CD4-positive, alpha-beta memory T cell (primary cell): ENCODE results near the gene FMN1. TPM values are rescaled to one million over a fixed set of nuclear protein-coding genes. Genes with fewer than 3 reads are reported as not detected.
A peak's percentile ranks its signal among the peaks of the same experiment; 100 is the strongest.

Experiments used
- CTCF ChIA-PET: fragments of 350-600 bp; sonication (Branson Sonifier 250); formaldehyde crosslinking; loops from one replicate; lab custom pipeline; 2021; ENCODE audit warnings: inconsistent platforms; ENCODE audit not compliant: partially characterized antibody; lab: Charles Lee
- POLR2A ChIA-PET: fragments of 350-600 bp; sonication (Branson Sonifier 250); formaldehyde crosslinking; loops from one replicate; lab custom pipeline; 2021; ENCODE audit not compliant: partially characterized antibody; lab: Charles Lee
- DNase-seq, 5 donors: peaks; one replicate each; pipeline versions ENCODE4 v3.0.0 to v3.0.0-alpha.2; 2020 to 2022; ENCODE audit warnings: mixed read lengths in 1 of 5
- H3K27ac ChIP-seq: one replicate; pipeline ENCODE4 v1.7.0; 2013; ENCODE audit warnings: low read depth, low read length
- H3K27me3 ChIP-seq: 2 replicates; pipeline ENCODE4 v1.7.0; 2013; ENCODE audit warnings: mild to moderate bottlenecking, low read length, moderate library complexity; ENCODE audit not compliant: insufficient read depth
- H3K36me3 ChIP-seq: 2 replicates; pipeline ENCODE4 v1.7.0; 2013; ENCODE audit warnings: mild to moderate bottlenecking, low read length, moderate library complexity; ENCODE audit not compliant: insufficient read depth
- H3K4me1 ChIP-seq: 2 replicates; pipeline ENCODE4 v1.7.0; 2013; ENCODE audit warnings: mild to moderate bottlenecking, low read length, moderate library complexity; ENCODE audit not compliant: insufficient read depth
- H3K4me3 ChIP-seq, 2 donors: one replicate each; pipeline ENCODE4 v1.7.0; 2013; ENCODE audit warnings: low read length in 2 of 2, mild to moderate bottlenecking in 1 of 2
- H3K9me3 ChIP-seq, 2 donors: one replicate each; pipeline ENCODE4 v1.7.0; 2013; ENCODE audit warnings: low read length in 2 of 2, control low read depth in 1 of 2; ENCODE audit not compliant: control insufficient read depth in 1 of 2
- H3K27ac Mint-ChIP-seq, 7 donors: one replicate each; pipeline ENCODE4 v1.8.0; 2020 to 2021; ENCODE audit warnings: mixed read lengths in 7 of 7, mild to moderate bottlenecking in 6 of 7, inconsistent platforms in 3 of 7, moderate library complexity in 3 of 7
- H3K27me3 Mint-ChIP-seq, 2 donors: one replicate each; pipeline ENCODE4 v1.8.0; 2020 to 2021; ENCODE audit warnings: mixed read lengths in 2 of 2
- H3K36me3 Mint-ChIP-seq, 2 donors: one replicate each; pipeline ENCODE4 v1.8.0; 2020 to 2021; ENCODE audit warnings: mixed read lengths in 2 of 2, inconsistent platforms in 1 of 2, mild to moderate bottlenecking in 1 of 2
- H3K4me1 Mint-ChIP-seq, 4 donors: one replicate each; pipeline ENCODE4 v1.8.0; 2020 to 2021; ENCODE audit warnings: mixed read lengths in 4 of 4, mild to moderate bottlenecking in 1 of 4
- H3K4me3 Mint-ChIP-seq, 8 donors: one replicate each; pipeline ENCODE4 v1.8.0; 2020 to 2021; ENCODE audit warnings: mixed read lengths in 8 of 8, mild to moderate bottlenecking in 7 of 8, moderate library complexity in 6 of 8, inconsistent platforms in 3 of 8
- H3K9me3 Mint-ChIP-seq, 8 donors: one replicate each; pipeline ENCODE4 v1.8.0; 2020 to 2021; ENCODE audit warnings: mixed read lengths in 8 of 8, mild to moderate bottlenecking in 5 of 8, inconsistent platforms in 3 of 8, moderate library complexity in 1 of 8
- intact Hi-C: fragments of 100-400 bp; cut with micrococcal nuclease; formaldehyde crosslinking; loops from one replicate; pipeline ENCODE4 v1.15.1; 2023
- polyA plus RNA-seq, 2 donors: library from polyadenylated mRNA; unstranded; fragments of 300-500 nt; fragmentation: Illumina TruSeq; gene quantifications; one replicate each; pipeline ENCODE4 v1.2.3, GENCODE V29; 2021
- total RNA-seq, 2 experiments: library from RNA; stranded (reverse); gene quantifications; one replicate each; pipeline ENCODE4 v1.2.3, GENCODE V29; 2021

FMN1 gene
- total and polyA plus RNA-seq, 4 experiments from 2014 or later, result 0.02 to 0.84 (median 0.38) TPM

- Mint-ChIP-seq H3K27ac (no peak overlapping the region), H3K9me3 (peaks cover 0 to 3% (median 0%) of the 10 kb centered on the region in 8 donors), H3K4me3 (no peak overlapping the region), H3K36me3 (no peaks in the 10 kb centered on the region), H3K4me1 (peaks cover 7 to 14% (median 9%) of the 10 kb centered on the region in 4 donors), H3K27me3 (peaks cover 2 to 6% of the 10 kb centered on the region in 2 donors)
- Histone ChIP-seq H3K9me3 (no peaks in the 10 kb centered on the region), H3K36me3 (no peaks in the 10 kb centered on the region), H3K4me3 (no peak overlapping the region), H3K27me3 (no peaks in the 10 kb centered on the region), H3K4me1 (peaks cover 8% of the 10 kb centered on the region), H3K27ac (no peak overlapping the region)
- CTCF ChIA-PET, result no interaction called here
- intact Hi-C loops, result no loop called here
- POLR2A ChIA-PET, result no interaction called here
- DNase-seq, result no peak
Measured at GRCh38 chr15:33146051-33146450, 48.5 kb downstream of the FMN1 start.

DNA sequence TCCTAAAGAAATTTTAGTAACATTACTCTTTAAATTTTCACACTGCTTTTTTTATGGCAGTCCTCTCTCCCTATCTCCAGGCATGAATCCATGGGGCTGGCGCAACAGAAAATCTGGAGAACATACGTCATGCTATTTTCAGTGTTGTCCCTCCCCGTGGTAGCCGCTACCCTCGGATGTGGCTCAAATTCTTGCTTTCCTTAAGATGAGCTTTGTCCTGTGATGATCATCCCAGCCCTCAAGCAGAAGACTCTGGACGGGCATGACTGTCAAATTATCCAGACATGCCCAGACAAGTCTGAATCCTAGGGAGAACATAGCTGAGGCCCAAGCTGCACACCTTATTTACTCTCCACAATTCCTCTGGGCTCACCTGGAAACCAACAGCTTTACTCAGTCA lies 49.1 kb downstream of the FMN1 start:
- no peak for DNase-seq
- Histone ChIP-seq H3K27me3 (no peaks in the 10 kb centered on the region), H3K9me3 (no peaks in the 10 kb centered on the region), H3K4me3 (no peak overlapping the region), H3K4me1 (peaks cover 8% of the 10 kb centered on the region), H3K36me3 (no peaks in the 10 kb centered on the region), H3K27ac (no peak overlapping the region)
- peaks cover 0 to 3% (median 0%) of the 10 kb centered on the region in 8 donors for H3K9me3 Mint-ChIP-seq
- H3K4me3 Mint-ChIP-seq, result no peak overlapping the region
- ChIA-PET CTCF (no interaction called here), POLR2A (no interaction called here)
- H3K4me1 Mint-ChIP-seq, result peaks cover 7 to 11% (median 9%) of the 10 kb centered on the region in 4 donors
- no peaks in the 10 kb centered on the region for H3K36me3 Mint-ChIP-seq
- intact Hi-C loops, result no loop called here
- no peak overlapping the region for H3K27ac Mint-ChIP-seq
- peaks cover 2 to 3% of the 10 kb centered on the region in 2 donors for H3K27me3 Mint-ChIP-seq

GRCh38 chr15:33142708-33143107 lies 51.8 kb downstream of the FMN1 start:
- H3K36me3 Mint-ChIP-seq, result no peaks in the 10 kb centered on the region
- ChIA-PET POLR2A (no interaction called here), CTCF (no interaction called here)
- Histone ChIP-seq H3K4me1 (no peaks in the 10 kb centered on the region), H3K9me3 (no peaks in the 10 kb centered on the region), H3K27ac (no peak overlapping the region), H3K4me3 (no peak overlapping the region), H3K36me3 (no peaks in the 10 kb centered on the region), H3K27me3 (no peaks in the 10 kb centered on the region)
- intact Hi-C loops, result no loop called here
- DNase-seq, result no peak
- no peaks in the 10 kb centered on the region for H3K4me1 Mint-ChIP-seq
- H3K9me3 Mint-ChIP-seq, result peaks cover 0 to 3% (median 0%) of the 10 kb centered on the region in 8 donors
- peaks cover 0 to 2% of the 10 kb centered on the region in 2 donors for H3K27me3 Mint-ChIP-seq
- H3K4me3 Mint-ChIP-seq, result no peak overlapping the region
- peak overlapping the region in 1 of 7 donors; percentile 29 for H3K27ac Mint-ChIP-seq

GRCh38 chr15:33138000-33138399 lies 56.5 kb downstream of the FMN1 start:
- Mint-ChIP-seq H3K4me3 (no peak overlapping the region), H3K27me3 (peaks cover 0 to 2% of the 10 kb centered on the region in 2 donors), H3K9me3 (peaks cover 0 to 2% (median 0%) of the 10 kb centered on the region in 8 donors), H3K27ac (no peak overlapping the region), H3K4me1 (no peaks in the 10 kb centered on the region), H3K36me3 (no peaks in the 10 kb centered on the region)
- no peaks in the 10 kb centered on the region for H3K4me1 ChIP-seq
- DNase-seq, result no peak
- no peak overlapping the region for H3K27ac ChIP-seq
- ChIA-PET POLR2A (no interaction called here), CTCF (no interaction called here)
- intact Hi-C loops, result no loop called here
- H3K36me3 ChIP-seq, result no peaks in the 10 kb centered on the region
- H3K27me3 ChIP-seq, result no peaks in the 10 kb centered on the region
- H3K9me3 ChIP-seq, result no peaks in the 10 kb centered on the region
- H3K4me3 ChIP-seq, result no peak overlapping the region

- H3K4me3 ChIP-seq, result no peak overlapping the region
- no peak overlapping the region for H3K27ac Mint-ChIP-seq
- peaks cover 0 to 2% (median 0%) of the 10 kb centered on the region in 8 donors for H3K9me3 Mint-ChIP-seq
- DNase-seq, result no peak
- H3K36me3 Mint-ChIP-seq, result no peaks in the 10 kb centered on the region
- ChIA-PET CTCF (interaction anchor here (0.6 kb wide), 1 partner anchor 51 kb away, joined by 3 read pairs; no protein-coding TSS in a partner anchor), POLR2A (no interaction called here)
- no peaks in the 10 kb centered on the region for H3K9me3 ChIP-seq
- peaks cover 0 to 2% of the 10 kb centered on the region in 2 donors for H3K27me3 Mint-ChIP-seq
- no peak overlapping the region for H3K27ac ChIP-seq
- intact Hi-C loops, result no loop called here
- no peaks in the 10 kb centered on the region for H3K36me3 ChIP-seq
- H3K4me3 Mint-ChIP-seq, result no peak overlapping the region
- no peaks in the 10 kb centered on the region for H3K4me1 ChIP-seq
- no peaks in the 10 kb centered on the region for H3K27me3 ChIP-seq
- peaks cover 0 to 9% (median under 1%) of the 10 kb centered on the region in 4 donors for H3K4me1 Mint-ChIP-seq
Measured at GRCh38 chr15:33137101-33137500, 57.4 kb downstream of the FMN1 start.

- H3K4me3 Mint-ChIP-seq, result no peak overlapping the region
- H3K27ac Mint-ChIP-seq, result no peak overlapping the region
Measured at GRCh38 chr15:33136353-33136752, 58.2 kb downstream of the FMN1 start.

DNA sequence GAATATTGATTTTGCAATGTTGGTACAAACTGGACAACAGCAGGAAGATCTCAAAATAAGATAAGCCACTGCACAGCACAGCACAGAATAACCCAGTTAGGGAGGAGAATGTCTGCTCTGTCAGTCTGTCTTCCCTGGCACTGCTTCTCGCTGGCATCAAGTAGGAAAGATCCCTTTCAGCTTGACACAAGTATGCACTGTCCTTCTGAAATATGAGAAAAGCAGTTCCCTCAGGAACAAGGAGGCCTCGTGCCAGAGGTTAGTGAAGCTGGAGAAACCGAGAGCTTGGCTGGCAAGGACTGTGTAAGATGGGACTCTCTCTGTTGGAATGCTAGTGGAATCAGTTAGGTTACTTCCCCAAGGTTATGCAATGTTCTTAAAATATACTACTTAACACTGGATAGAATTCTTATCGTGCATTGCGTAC lies 59.1 kb downstream of the FMN1 start:
- Mint-ChIP-seq H3K9me3 (peaks cover 0 to 2% (median 0%) of the 10 kb centered on the region in 8 donors), H3K4me3 (no peak overlapping the region), H3K4me1 (peaks cover 0 to 18% (median 3%) of the 10 kb centered on the region in 4 donors), H3K36me3 (no peaks in the 10 kb centered on the region), H3K27ac (no peak overlapping the region), H3K27me3 (no peaks in the 10 kb centered on the region)
- Histone ChIP-seq H3K4me1 (no peaks in the 10 kb centered on the region), H3K9me3 (no peaks in the 10 kb centered on the region), H3K4me3 (no peak overlapping the region), H3K27ac (no peak overlapping the region), H3K27me3 (no peaks in the 10 kb centered on the region), H3K36me3 (no peaks in the 10 kb centered on the region)
- ChIA-PET POLR2A (no interaction called here), CTCF (no interaction called here)
- DNase-seq, result no peak
- intact Hi-C loops, result no loop called here

More at GRCh38 chr15:33136353-33136752, 58.2 kb downstream of the FMN1 start:
- Mint-ChIP-seq H3K27me3 (peaks cover 0 to 1% of the 10 kb centered on the region in 2 donors), H3K9me3 (peaks cover 0 to 2% (median 0%) of the 10 kb centered on the region in 8 donors), H3K4me1 (peaks cover 0 to 16% (median 2%) of the 10 kb centered on the region in 4 donors), H3K36me3 (no peaks in the 10 kb centered on the region)
- Histone ChIP-seq H3K36me3 (no peaks in the 10 kb centered on the region), H3K4me3 (no peak overlapping the region), H3K9me3 (no peaks in the 10 kb centered on the region), H3K27ac (no peak overlapping the region), H3K27me3 (no peaks in the 10 kb centered on the region), H3K4me1 (no peaks in the 10 kb centered on the region)
- ChIA-PET CTCF (no interaction called here), POLR2A (no interaction called here)
- DNase-seq, result no peak
- intact Hi-C loops, result no loop called here
